ENCODE measurements around the gene ARHGAP6.

ARHGAP6 gene

GRCh38 chrX:11683057-11683456 lies 17.3 kb upstream of the ARHGAP6 start:
- no peaks in the 10 kb centered on the region for H3K79me2 ChIP-seq (ENCODE audit: low read length)

DNA sequence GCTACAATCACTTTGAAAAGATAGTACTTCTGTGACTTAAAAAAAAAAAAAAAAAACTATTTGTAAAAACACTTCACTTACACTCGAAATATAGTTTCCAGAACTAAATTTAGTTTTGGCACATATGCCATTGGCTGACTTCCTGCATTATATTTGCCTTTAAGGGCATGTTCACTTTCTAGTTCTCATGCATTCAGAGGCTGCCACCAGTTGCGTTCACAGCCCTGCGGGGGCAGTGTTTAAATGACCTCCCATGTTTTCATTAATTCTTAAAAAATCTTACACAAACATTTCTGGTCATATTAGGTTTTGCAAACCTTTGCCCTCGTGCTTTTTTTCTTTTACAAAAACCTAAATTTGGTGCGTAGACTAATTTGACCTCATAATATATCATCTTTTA lies 12.4 kb upstream of the ARHGAP6 start:
- Histone ChIP-seq H3K4me2 (ENCODE audit: low read depth, low read length) (no peak overlapping the region), H3K27me3 (replicated peaks; ENCODE audit: insufficient read depth, low read length) (no peaks in the 10 kb centered on the region), H3K36me3 (replicated peaks; ENCODE audit: insufficient read depth, low read length) (no peaks in the 10 kb centered on the region), H3K9me2 (replicated peaks; ENCODE audit: insufficient read depth, low read length) (no peaks in the 10 kb centered on the region), H3K4me3 (ENCODE audit: low read length) (no peak overlapping the region), H2AFZ (ENCODE audit: low read length) (no peak overlapping the region), H3K9ac (ENCODE audit: low read length) (no peak overlapping the region), H3F3A (ENCODE audit: insufficient read depth, low read length) (no peaks in the 10 kb centered on the region), H3K4me1 (ENCODE audit: low read length) (no peaks in the 10 kb centered on the region), H4K20me1 (ENCODE audit: insufficient read depth, low read length) (no peaks in the 10 kb centered on the region), H3K27ac (ENCODE audit: low read length) (no peak overlapping the region), H3K79me2 (ENCODE audit: low read length) (no peaks in the 10 kb centered on the region), H3K9me3 (replicated peaks; ENCODE audit: insufficient read depth, low read length) (no peaks in the 10 kb centered on the region)
- peak; percentile 25 for TF ChIP-seq CTCF (IDR thresholded peaks at IDR 0.05; ENCODE audit: low read length)
- no peak for TF ChIP-seq EZH2phosphoT487 (IDR thresholded peaks at IDR 0.05; ENCODE audit: low read length)
- no peak for TF ChIP-seq EZH2 (optimal IDR thresholded peaks at IDR 0.05; ENCODE audit: low read depth, low read length)
- DNase-seq, result no peak

More at GRCh38 chrX:11683057-11683456, 17.3 kb upstream of the ARHGAP6 start:
- Histone ChIP-seq H3K4me3 (ENCODE audit: low read length) (no peak overlapping the region), H3K4me1 (ENCODE audit: low read length) (no peaks in the 10 kb centered on the region), H3K9me2 (replicated peaks; ENCODE audit: insufficient read depth, low read length) (no peaks in the 10 kb centered on the region), H3K27ac (ENCODE audit: low read length) (no peak overlapping the region), H4K20me1 (ENCODE audit: insufficient read depth, low read length) (no peaks in the 10 kb centered on the region), H2AFZ (ENCODE audit: low read length) (no peak overlapping the region), H3F3A (ENCODE audit: insufficient read depth, low read length) (no peaks in the 10 kb centered on the region), H3K36me3 (replicated peaks; ENCODE audit: insufficient read depth, low read length) (no peaks in the 10 kb centered on the region), H3K4me2 (ENCODE audit: low read depth, low read length) (no peak overlapping the region), H3K9me3 (replicated peaks; ENCODE audit: insufficient read depth, low read length) (no peaks in the 10 kb centered on the region), H3K9ac (ENCODE audit: low read length) (no peak overlapping the region), H3K27me3 (replicated peaks; ENCODE audit: insufficient read depth, low read length) (no peaks in the 10 kb centered on the region)
- DNase-seq, result no peak
- TF ChIP-seq CTCF (IDR thresholded peaks at IDR 0.05; ENCODE audit: low read length) (no peak), EZH2phosphoT487 (IDR thresholded peaks at IDR 0.05; ENCODE audit: low read length) (no peak), EZH2 (optimal IDR thresholded peaks at IDR 0.05; ENCODE audit: low read depth, low read length) (no peak)

GRCh38 chrX:11672213-11672612 lies 6.5 kb upstream of the ARHGAP6 start:
- no peaks in the 10 kb centered on the region for H3K36me3 ChIP-seq (replicated peaks; ENCODE audit: insufficient read depth, low read length)
- no peaks in the 10 kb centered on the region for H3K4me1 ChIP-seq (ENCODE audit: low read length)
- no peak overlapping the region for H3K4me2 ChIP-seq (ENCODE audit: low read depth, low read length)
- H3F3A ChIP-seq (ENCODE audit: insufficient read depth, low read length), result no peaks in the 10 kb centered on the region
- no peaks in the 10 kb centered on the region for H3K79me2 ChIP-seq (ENCODE audit: low read length)
- no peak overlapping the region for H3K27ac ChIP-seq (ENCODE audit: low read length)
- H3K9ac ChIP-seq (ENCODE audit: low read length), result no peak overlapping the region
- H3K27me3 ChIP-seq (replicated peaks; ENCODE audit: insufficient read depth, low read length), result no peaks in the 10 kb centered on the region
- no peaks in the 10 kb centered on the region for H4K20me1 ChIP-seq (ENCODE audit: insufficient read depth, low read length)
- DNase-seq, result no peak
- no peaks in the 10 kb centered on the region for H3K9me3 ChIP-seq (replicated peaks; ENCODE audit: insufficient read depth, low read length)
- H2AFZ ChIP-seq (ENCODE audit: low read length), result no peak overlapping the region
- no peak overlapping the region for H3K4me3 ChIP-seq (ENCODE audit: low read length)
- TF ChIP-seq EZH2 (optimal IDR thresholded peaks at IDR 0.05; ENCODE audit: low read depth, low read length), result no peak
- TF ChIP-seq EZH2phosphoT487 (IDR thresholded peaks at IDR 0.05; ENCODE audit: low read length), result no peak
- TF ChIP-seq CTCF (IDR thresholded peaks at IDR 0.05; ENCODE audit: low read length), result no peak
- H3K9me2 ChIP-seq (replicated peaks; ENCODE audit: insufficient read depth, low read length), result no peaks in the 10 kb centered on the region
